Mesenchymal stem cell (in vitro differentiated cells and primary cell): ENCODE measurements around the gene FUZ.

Experiments
- DNase-seq: peaks from one replicate; pipeline ENCODE4 v3.0.0-alpha.2; 2013
- H2AFZ ChIP-seq: one replicate; pipeline ENCODE4 v1.6.1; 2013; ENCODE audit warnings: low read depth, mild to moderate bottlenecking, control low read depth, inconsistent platforms, low read length, moderate library complexity
- H2AK5ac ChIP-seq: 2 replicates; pipeline ENCODE4 v1.6.1; 2013; ENCODE audit warnings: low read length, moderate library complexity, mild to moderate bottlenecking, inconsistent platforms; ENCODE audit not compliant: severe bottlenecking
- H2BK120ac ChIP-seq: one replicate; pipeline ENCODE4 v1.6.1; 2013; ENCODE audit warnings: low read depth, mild to moderate bottlenecking, inconsistent platforms, low read length, moderate library complexity
- H2BK12ac ChIP-seq, 2 experiments: one replicate each; pipeline ENCODE4 v1.6.1; 2013; ENCODE audit warnings: inconsistent platforms in 2 of 2, low read length in 2 of 2, mild to moderate bottlenecking in 2 of 2, moderate library complexity in 2 of 2, control low read depth in 1 of 2
- H2BK15ac ChIP-seq: one replicate; pipeline ENCODE4 v1.6.1; 2013; ENCODE audit warnings: mild to moderate bottlenecking, low read depth, inconsistent platforms; ENCODE audit not compliant: poor library complexity, severe bottlenecking
- H2BK5ac ChIP-seq: 2 replicates; pipeline ENCODE4 v1.6.1; 2013; ENCODE audit warnings: low read depth, mild to moderate bottlenecking, low read length, control low read depth, inconsistent platforms; ENCODE audit not compliant: poor library complexity, severe bottlenecking
- H3K14ac ChIP-seq, 2 experiments: one replicate each; pipeline ENCODE4 v1.6.1; 2013; ENCODE audit warnings: inconsistent platforms in 2 of 2, low read length in 2 of 2, control low read depth in 1 of 2, mild to moderate bottlenecking in 1 of 2, moderate library complexity in 1 of 2
- H3K18ac ChIP-seq, 2 experiments: one replicate each; pipeline ENCODE4 v1.6.1; 2013; ENCODE audit warnings: inconsistent platforms in 2 of 2, low read length in 2 of 2, control low read depth in 1 of 2, low read depth in 1 of 2, mild to moderate bottlenecking in 1 of 2
- H3K23ac ChIP-seq, 2 experiments: one replicate each; pipeline ENCODE4 v1.6.1; 2013; ENCODE audit warnings: inconsistent platforms in 2 of 2, low read length in 2 of 2, mild to moderate bottlenecking in 2 of 2, moderate library complexity in 2 of 2, control low read depth in 1 of 2
- H3K27ac ChIP-seq: 2 replicates; pipeline ENCODE4 v1.5.1; 2013; ENCODE audit warnings: mild to moderate bottlenecking, moderate library complexity, low read length, control low read depth, inconsistent platforms; ENCODE audit not compliant: poor library complexity, severe bottlenecking
- H3K27me3 ChIP-seq, 2 experiments: 2 replicates each; pipeline versions ENCODE4 v1.6.1 to v1.7.0; 2013; ENCODE audit warnings: low read length in 2 of 2, mild to moderate bottlenecking in 2 of 2, moderate library complexity in 2 of 2, control low read depth in 1 of 2, inconsistent platforms in 1 of 2; ENCODE audit not compliant: control insufficient read depth in 1 of 2, insufficient read depth in 1 of 2
- H3K36me3 ChIP-seq, 2 experiments: 2 replicates each; pipeline versions ENCODE4 v1.6.1 to v1.7.0; 2013; ENCODE audit warnings: low read length in 2 of 2, control low read depth in 1 of 2, inconsistent platforms in 1 of 2, low read depth in 1 of 2, mild to moderate bottlenecking in 1 of 2; ENCODE audit not compliant: insufficient read depth in 2 of 2, control insufficient read depth in 1 of 2
- H3K4ac ChIP-seq, 2 experiments: one replicate each; pipeline ENCODE4 v1.6.1; 2013; ENCODE audit warnings: inconsistent platforms in 2 of 2, low read length in 2 of 2, mild to moderate bottlenecking in 2 of 2, moderate library complexity in 2 of 2, control low read depth in 1 of 2, low read depth in 1 of 2
- H3K4me1 ChIP-seq: 2 replicates; pipeline ENCODE4 v1.6.1; 2013; ENCODE audit warnings: low read depth, low read length, control low read depth; ENCODE audit not compliant: control insufficient read depth, insufficient read depth
- H3K4me2 ChIP-seq: 2 replicates; pipeline ENCODE4 v1.6.1; 2013; ENCODE audit warnings: low read length, mild to moderate bottlenecking, inconsistent platforms; ENCODE audit not compliant: poor library complexity, severe bottlenecking
- H3K4me3 ChIP-seq, 2 experiments: 2 replicates each; pipeline versions ENCODE4 v1.5.1 to v1.7.0; 2013; ENCODE audit warnings: low read length in 2 of 2, mild to moderate bottlenecking in 2 of 2, control low read depth in 1 of 2, low read depth in 1 of 2; ENCODE audit not compliant: insufficient read depth in 1 of 2
- H3K79me1 ChIP-seq: replicated peaks from 2 replicates; pipeline ENCODE4 v1.6.1; 2013; ENCODE audit warnings: mild to moderate bottlenecking, control low read depth, low read length, inconsistent platforms; ENCODE audit not compliant: poor library complexity, severe bottlenecking
- H3K9ac ChIP-seq: 2 replicates; pipeline ENCODE4 v1.7.0; 2013; ENCODE audit warnings: mild to moderate bottlenecking, low read length, moderate library complexity
- H3K9me3 ChIP-seq: 2 replicates; pipeline ENCODE4 v1.7.0; 2013; ENCODE audit warnings: mild to moderate bottlenecking, low read length; ENCODE audit not compliant: control insufficient read depth
- H4K8ac ChIP-seq: one replicate; pipeline ENCODE4 v1.6.1; 2013; ENCODE audit warnings: inconsistent platforms, mild to moderate bottlenecking, low read length, moderate library complexity
- H4K91ac ChIP-seq: one replicate; pipeline ENCODE4 v1.6.1; 2013; ENCODE audit warnings: mild to moderate bottlenecking, low read length, inconsistent platforms
- WGBS: methylation state at CpG from one replicate; pipeline ENCODE4 v1.1.7; 2013; ENCODE audit warnings: mixed read lengths; 5-methylcytosine and 5-hydroxymethylcytosine counted together

Gene FUZ

DNA sequence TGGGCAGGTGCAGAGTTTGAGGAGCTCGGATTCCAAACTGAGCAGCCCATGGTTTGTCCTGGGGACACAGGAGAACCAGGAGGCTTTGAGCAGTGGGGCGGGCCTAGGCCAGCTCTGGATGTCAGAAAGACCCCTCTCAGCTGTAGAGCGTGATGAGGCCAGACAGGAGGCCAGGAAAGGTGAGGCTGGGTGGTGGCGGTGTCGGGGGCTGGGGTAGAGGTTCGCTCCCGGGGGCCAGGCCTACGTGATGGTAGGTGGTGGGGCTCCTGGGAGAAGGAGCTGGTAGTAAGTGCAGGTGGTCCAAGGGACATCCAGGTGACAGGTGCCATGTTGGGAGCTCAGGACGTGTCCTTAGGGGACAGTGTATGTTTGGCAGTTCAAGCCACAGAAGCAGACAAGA, 24.3 kb upstream of the FUZ start:
- 97% methylated on average over 9 of the region's 9 CpGs for WGBS
- H3K27ac ChIP-seq: no peak overlapping the region

DNA sequence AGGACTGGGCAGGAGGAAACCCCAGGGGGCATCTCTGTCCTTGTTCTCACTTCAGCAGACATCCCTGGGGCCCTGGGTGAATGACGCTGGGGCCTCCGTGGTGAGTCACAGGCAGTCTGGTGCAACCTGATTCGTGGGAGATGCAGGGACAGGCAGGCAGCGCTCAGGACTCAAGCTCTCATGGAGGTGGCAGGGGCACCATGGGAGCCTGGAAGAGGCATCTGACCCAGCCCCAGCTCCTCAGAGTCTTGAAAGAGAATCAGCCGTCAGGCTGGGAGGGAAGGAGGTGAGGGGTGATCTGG, 23.9 kb upstream of the FUZ start:
- peaks cover 37% of the 10 kb centered on the region for H3K79me1 ChIP-seq
- H3K18ac ChIP-seq: no peak overlapping the region
- no peak overlapping the region for H4K91ac ChIP-seq
- H3K4me3 ChIP-seq: no peak overlapping the region
- no peak overlapping the region for H2BK5ac ChIP-seq
- H3K23ac ChIP-seq: no peak overlapping the region
- no peak overlapping the region for H2BK15ac ChIP-seq
- no peak overlapping the region for H2AFZ ChIP-seq
- peak overlapping the region; percentile 9 for H3K27ac ChIP-seq
- H3K14ac ChIP-seq: no peak overlapping the region
- H3K4me2 ChIP-seq: no peak overlapping the region
- no peak for DNase-seq
- peaks cover 83 to 91% of the 10 kb centered on the region in 2 experiments for H3K36me3 ChIP-seq
- no peak overlapping the region for H2AK5ac ChIP-seq
- no peaks in the 10 kb centered on the region for H3K27me3 ChIP-seq
- no peak overlapping the region for H4K8ac ChIP-seq
- H3K9me3 ChIP-seq: no peaks in the 10 kb centered on the region
- no peak overlapping the region for H3K4ac ChIP-seq
- H2BK12ac ChIP-seq: no peak overlapping the region
- H3K9ac ChIP-seq: no peak overlapping the region
- peaks cover 22% of the 10 kb centered on the region for H3K4me1 ChIP-seq
- H2BK120ac ChIP-seq: no peak overlapping the region
- WGBS: 79% methylated on average over 5 of the region's 5 CpGs

More for the DNA sequence above, 24.3 kb upstream of the FUZ start:
- no peak overlapping the region for H2BK120ac ChIP-seq
- peaks cover 19% of the 10 kb centered on the region for H3K4me1 ChIP-seq
- H3K23ac ChIP-seq: no peak overlapping the region
- no peak overlapping the region for H3K4me2 ChIP-seq
- no peak overlapping the region for H3K4ac ChIP-seq
- H3K79me1 ChIP-seq: peaks cover 37% of the 10 kb centered on the region
- no peak for DNase-seq
- H3K4me3 ChIP-seq: no peak overlapping the region
- no peak overlapping the region for H4K8ac ChIP-seq
- no peak overlapping the region for H2AK5ac ChIP-seq
- no peak overlapping the region for H4K91ac ChIP-seq
- H3K9ac ChIP-seq: no peak overlapping the region
- H2BK5ac ChIP-seq: no peak overlapping the region
- no peak overlapping the region for H2AFZ ChIP-seq
- H2BK15ac ChIP-seq: no peak overlapping the region
- peaks cover 83 to 86% of the 10 kb centered on the region in 2 experiments for H3K36me3 ChIP-seq
- H2BK12ac ChIP-seq: no peak overlapping the region
- no peaks in the 10 kb centered on the region for H3K9me3 ChIP-seq
- H3K14ac ChIP-seq: no peak overlapping the region
- H3K27me3 ChIP-seq: no peaks in the 10 kb centered on the region
- H3K18ac ChIP-seq: no peak overlapping the region

DNA sequence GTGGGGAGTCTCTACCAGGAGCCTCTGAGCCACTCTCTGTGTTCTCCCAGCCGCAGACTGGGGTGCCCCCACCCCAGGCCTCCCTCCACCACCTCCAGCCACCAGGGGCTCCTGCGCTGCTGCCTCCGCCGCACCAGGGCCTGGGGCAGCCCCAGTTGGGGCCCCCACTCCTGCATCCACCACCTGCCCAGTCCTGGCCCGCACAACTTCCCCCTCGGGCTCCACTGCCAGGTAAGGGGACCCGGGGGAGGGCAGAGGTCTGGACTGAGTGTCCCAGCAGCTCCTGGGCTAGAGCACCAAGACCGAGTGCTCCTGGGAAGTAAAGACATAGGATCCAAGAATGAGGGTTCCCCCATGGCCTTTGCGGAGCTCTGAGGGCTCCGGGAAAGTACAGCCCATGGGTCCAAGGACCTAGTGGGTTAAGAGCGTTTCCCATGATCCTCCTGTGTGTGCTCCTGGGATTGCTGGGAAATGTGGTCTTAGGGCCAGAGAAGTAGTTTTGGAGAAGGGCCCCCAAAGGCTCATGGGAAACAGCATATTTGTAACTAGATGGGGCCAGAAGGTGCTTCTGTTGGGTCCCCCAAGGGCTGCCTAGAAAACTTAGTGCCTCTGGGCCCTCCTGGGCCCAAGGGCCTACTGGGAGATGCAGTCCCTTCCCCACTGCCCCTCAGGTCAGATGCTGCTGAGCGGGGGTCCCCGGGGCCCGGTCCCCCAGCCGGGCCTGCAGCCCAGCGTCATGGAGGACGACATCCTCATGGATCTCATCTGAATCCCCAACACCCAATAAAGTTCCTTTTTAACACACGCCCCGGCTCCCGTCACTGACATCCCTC, 23.3 kb upstream of the FUZ start:
- H2BK12ac ChIP-seq: no peak overlapping the region
- no peak overlapping the region for H3K4me3 ChIP-seq
- H3K36me3 ChIP-seq: peaks cover 89 to 96% of the 10 kb centered on the region in 2 experiments
- 98% methylated on average over 20 of the region's 20 CpGs for WGBS
- no peak overlapping the region for H2BK120ac ChIP-seq
- no peak overlapping the region for H3K9ac ChIP-seq
- H3K23ac ChIP-seq: no peak overlapping the region
- H2BK5ac ChIP-seq: no peak overlapping the region
- H3K27ac ChIP-seq: peak overlapping the region; percentile 8
- no peak for DNase-seq
- H4K8ac ChIP-seq: no peak overlapping the region
- H3K4me2 ChIP-seq: no peak overlapping the region
- H3K9me3 ChIP-seq: no peaks in the 10 kb centered on the region
- no peak overlapping the region for H2AFZ ChIP-seq
- H3K27me3 ChIP-seq: no peaks in the 10 kb centered on the region
- H3K18ac ChIP-seq: no peak overlapping the region
- H3K14ac ChIP-seq: no peak overlapping the region
- H3K4ac ChIP-seq: no peak overlapping the region
- H3K79me1 ChIP-seq: peaks cover 40% of the 10 kb centered on the region
- H4K91ac ChIP-seq: no peak overlapping the region
- no peak overlapping the region for H2AK5ac ChIP-seq
- peaks cover 22% of the 10 kb centered on the region for H3K4me1 ChIP-seq
- H2BK15ac ChIP-seq: no peak overlapping the region

DNA sequence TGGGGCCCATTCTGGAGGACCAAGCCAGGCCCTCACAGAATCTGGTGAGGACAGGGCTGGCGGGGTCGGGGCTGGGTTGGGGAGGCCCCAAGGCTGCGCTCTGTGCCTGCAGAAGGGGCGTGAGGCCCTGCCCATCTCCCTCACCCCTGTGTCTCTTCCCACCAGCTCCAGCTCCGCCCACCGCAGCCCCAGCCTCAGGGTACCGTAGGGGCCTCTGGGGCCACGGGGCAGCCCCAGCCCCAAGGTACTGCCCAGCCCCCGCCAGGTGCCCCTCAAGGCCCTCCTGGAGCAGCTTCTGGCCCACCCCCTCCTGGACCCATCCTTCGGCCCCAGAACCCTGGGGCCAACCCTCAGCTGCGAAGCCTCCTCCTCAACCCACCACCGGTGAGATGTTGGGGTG, 22.5 kb upstream of the FUZ start:
- Histone ChIP-seq H3K36me3 (peaks cover 92 to 97% of the 10 kb centered on the region in 2 experiments), H2BK120ac (no peak overlapping the region), H3K9me3 (no peaks in the 10 kb centered on the region), H2BK15ac (peak overlapping the region; percentile 7), H3K4ac (no peak overlapping the region), H3K14ac (no peak overlapping the region), H3K79me1 (peaks cover 43% of the 10 kb centered on the region), H4K8ac (no peak overlapping the region), H2AK5ac (no peak overlapping the region), H3K23ac (no peak overlapping the region), H3K4me3 (no peak overlapping the region), H3K18ac (no peak overlapping the region), H3K4me1 (peaks cover 28% of the 10 kb centered on the region), H3K27ac (no peak overlapping the region), H3K4me2 (no peak overlapping the region), H3K27me3 (no peaks in the 10 kb centered on the region), H3K9ac (no peak overlapping the region), H2BK5ac (no peak overlapping the region), H2BK12ac (no peak overlapping the region), H4K91ac (no peak overlapping the region), H2AFZ (no peak overlapping the region)
- DNase-seq: no peak
- 96% methylated on average over 8 of the region's 12 CpGs for WGBS
